ENCODE data around the gene RPL21. TPM values are rescaled to one million over a fixed set of nuclear protein-coding genes. Genes with fewer than 3 reads are reported as not detected.

The RPL21 gene
- polyA plus RNA-seq, 3 donors: 1,311 to 1,781 (median 1,417) TPM

- no peak overlapping the region for H3K4me3 Mint-ChIP-seq
- intact Hi-C loops (cut with micrococcal nuclease): no loop called here
- H3K27me3 Mint-ChIP-seq (ENCODE audit: low read depth in 3 of 3): no peaks in the 10 kb centered on the region
- H3K9ac ChIP-seq (ENCODE audit: insufficient read depth, low read length, poor library complexity, severe bottlenecking): no peak overlapping the region
- no peak overlapping the region for H3K4me3 ChIP-seq (replicated peaks in 1 of 3; ENCODE audit: low read depth in 2 of 3, low read length in 3 of 3)
- peaks cover 3 to 12% (median 5%) of the 10 kb centered on the region in 7 donors for H3K9me3 Mint-ChIP-seq
- H2AFZ ChIP-seq (ENCODE audit: insufficient read depth, low read depth, low read length, poor library complexity, severe bottlenecking): no peak overlapping the region
- H3K36me3 ChIP-seq (replicated peaks in 1 of 2; ENCODE audit: control insufficient read depth in 1 of 2, insufficient read depth in 2 of 2, low read length in 2 of 2): no peaks in the 10 kb centered on the region
- no peak overlapping the region for H3K27ac Mint-ChIP-seq
- H3K36me3 Mint-ChIP-seq: peaks cover 0 to under 1% of the 10 kb centered on the region in 2 donors
- H3K4me2 ChIP-seq (replicated peaks; ENCODE audit: extremely low read depth, low read length, poor library complexity, severe bottlenecking): no peak overlapping the region
- DNase-seq: no peak
- TF ChIP-seq CTCF (IDR thresholded peaks at IDR 0.05): no peak
- no peak overlapping the region for H3K27ac ChIP-seq (ENCODE audit: low read depth in 1 of 2, low read length in 2 of 2)
- no peaks in the 10 kb centered on the region for H3K4me1 ChIP-seq (ENCODE audit: control insufficient read depth in 1 of 2, insufficient read depth in 2 of 2, low read length in 2 of 2)
- no peaks in the 10 kb centered on the region for H4K20me1 ChIP-seq (ENCODE audit: insufficient read depth, low read length)
- H3K27me3 ChIP-seq (ENCODE audit: control insufficient read depth in 2 of 2, insufficient read depth in 2 of 2, low read length in 2 of 2): no peaks in the 10 kb centered on the region
- H3K9me3 ChIP-seq (replicated peaks in 1 of 2; ENCODE audit: control insufficient read depth in 1 of 2, insufficient read depth in 1 of 2, low read length in 2 of 2): peaks cover 0 to 4% of the 10 kb centered on the region in 2 donors
- no peaks in the 10 kb centered on the region for H3K79me2 ChIP-seq (ENCODE audit: insufficient read depth, low read length)
- no peaks in the 10 kb centered on the region for H3K4me1 Mint-ChIP-seq
- WGBS (ENCODE audit: insufficient coverage): 83% methylated on average over 2 of the region's 2 CpGs
Observed at GRCh38 chr13:27236478-27236877, 14.9 kb upstream of the RPL21 start.

- no peaks in the 10 kb centered on the region for H3K27me3 ChIP-seq (ENCODE audit: control insufficient read depth in 2 of 2, insufficient read depth in 2 of 2, low read length in 2 of 2)
- no peak for TF ChIP-seq CTCF (IDR thresholded peaks at IDR 0.05)
- no peaks in the 10 kb centered on the region for H3K27me3 Mint-ChIP-seq (ENCODE audit: low read depth in 3 of 3)
- H3K4me1 Mint-ChIP-seq: no peaks in the 10 kb centered on the region
- no peak overlapping the region for H3K27ac Mint-ChIP-seq
- no peak overlapping the region for H3K4me3 ChIP-seq (replicated peaks in 1 of 3; ENCODE audit: low read depth in 2 of 3, low read length in 3 of 3)
- no peaks in the 10 kb centered on the region for H3K79me2 ChIP-seq (ENCODE audit: insufficient read depth, low read length)
- H3K36me3 ChIP-seq (replicated peaks in 1 of 2; ENCODE audit: control insufficient read depth in 1 of 2, insufficient read depth in 2 of 2, low read length in 2 of 2): no peaks in the 10 kb centered on the region
- no peaks in the 10 kb centered on the region for H4K20me1 ChIP-seq (ENCODE audit: insufficient read depth, low read length)
- H3K4me1 ChIP-seq (ENCODE audit: control insufficient read depth in 1 of 2, insufficient read depth in 2 of 2, low read length in 2 of 2): no peaks in the 10 kb centered on the region
- DNase-seq: no peak
- peaks cover 8 to 17% of the 10 kb centered on the region in 2 donors for H3K36me3 Mint-ChIP-seq
- no peaks in the 10 kb centered on the region for H3K9me3 ChIP-seq (replicated peaks in 1 of 2; ENCODE audit: control insufficient read depth in 1 of 2, insufficient read depth in 1 of 2, low read length in 2 of 2)
- H3K9ac ChIP-seq (ENCODE audit: insufficient read depth, low read length, poor library complexity, severe bottlenecking): no peak overlapping the region
- no peak overlapping the region for H3K27ac ChIP-seq (ENCODE audit: low read depth in 1 of 2, low read length in 2 of 2)
- H3K4me3 Mint-ChIP-seq: no peak overlapping the region
- no peak overlapping the region for H3K4me2 ChIP-seq (replicated peaks; ENCODE audit: extremely low read depth, low read length, poor library complexity, severe bottlenecking)
- intact Hi-C loops (cut with micrococcal nuclease): no loop called here
- no CpG with 5 or more reads among the region's 5 CpGs for WGBS (ENCODE audit: insufficient coverage)
- H2AFZ ChIP-seq (ENCODE audit: insufficient read depth, low read depth, low read length, poor library complexity, severe bottlenecking): no peak overlapping the region
- H3K9me3 Mint-ChIP-seq: peaks cover 0 to 2% (median 0%) of the 10 kb centered on the region in 7 donors
Observed at GRCh38 chr13:27242702-27243101, 8.7 kb upstream of the RPL21 start.
